Adrenal gland (tissue), 19 donors: ENCODE data around the gene KCNIP2. TPM values are rescaled to one million over a fixed set of nuclear protein-coding genes. Genes with fewer than 3 reads are reported as not detected.

Source experiments
- DNase-seq, 7 donors: peaks; one replicate each; pipeline ENCODE4 v3.0.0-alpha.2; 2019 to 2020
- H3K27ac ChIP-seq, 5 donors: fragments of 200-600 bp; sonication (generic) in 4 of 5; 1 replicate in 3 of 5; 2 replicates in 2 of 5; pipeline versions ENCODE4 v1.5.1 to v1.8.0; 2016 to 2020; ENCODE audit warnings: mild to moderate bottlenecking in 1 of 5
- H3K27me3 ChIP-seq: fragments of 200-600 bp; 2 replicates; pipeline ENCODE4 v1.8.0; 2021
- H3K36me3 ChIP-seq, 2 donors: fragments of 200-600 bp; replicated peaks in 1 of 2; 1 replicate in 1 of 2; 2 replicates in 1 of 2; pipeline versions ENCODE4 v1.5.1 to v1.8.0; 2018 to 2022
- H3K4me1 ChIP-seq, 2 donors: fragments of 200-600 bp; replicated peaks in 1 of 2; 1 replicate in 1 of 2; 2 replicates in 1 of 2; pipeline versions ENCODE4 v1.5.1 to v1.8.0; 2018 to 2021
- H3K4me3 ChIP-seq, 4 donors: fragments of 200-600 bp; sonication (generic) in 3 of 4; one replicate each; pipeline ENCODE4 v1.5.1; 2016 to 2018
- H3K9me3 ChIP-seq, 3 donors: fragments of 200-600 bp; sonication (generic) in 1 of 3; replicated peaks in 1 of 3; 1 replicate in 2 of 3; 2 replicates in 1 of 3; pipeline versions ENCODE4 v1.5.1 to v1.8.0; 2016 to 2021
- POLR2A ChIP-seq, 2 donors: fragments of 450-650 bp; IDR thresholded peaks; one replicate each; pipeline ENCODE4 v1.6.1; 2017; ENCODE audit warnings: antibody characterized with exemption in 2 of 2, mild to moderate bottlenecking in 2 of 2, moderate library complexity in 1 of 2
- WGBS, 4 donors: extraction: QIAGEN DNeasy Blood & Tissue Kit in 2 of 4; methylation state at CpG; one replicate each; pipeline versions ENCODE4 v1.1.5 to v1.1.7; 2013 to 2017; 5-methylcytosine and 5-hydroxymethylcytosine counted together
- intact Hi-C, 2 donors: fragments of 100-400 bp; cut with DNase I; formaldehyde crosslinking; loops; one replicate each; pipeline versions ENCODE4 v1.14.1 to v1.15.0; 2022 to 2023
- long read RNA-seq, 10 donors: library from polyadenylated mRNA in 3 of 10; unstranded in 2 of 10; stranded (forward) in 1 of 10; transcript quantifications; one replicate each; pipeline ENCODE4 v2.0.0 and lab custom pipeline, GENCODE V29; 2021 to 2026
- polyA plus RNA-seq, 3 donors: library from polyadenylated mRNA; stranded (reverse); fragments of 200-250 nt in 2 of 3; fragments of 350-450 nt in 1 of 3; fragmentation: Illumina TruSeq in 1 of 3; extraction: RNeasy Lipid Tissue Mini Kit (QIAGEN cat#74804) in 1 of 3; gene quantifications; one replicate each; pipeline ENCODE4 v1.2.3, GENCODE V29; 2013 to 2014
- total RNA-seq, 9 donors: library from RNA; depleted of rRNA in 4 of 9; stranded (reverse); fragments of >200 nt in 4 of 9; fragments of 120-200 nt in 1 of 9; fragmentation: NEBNext Ultra II Directional in 1 of 9; extraction: Animal tissue kit (Norgen Biotek cat#: 25700) in 1 of 9; gene quantifications; one replicate each; pipeline versions ENCODE4 v1.1.0 to v1.2.4, GENCODE V29; 2013 to 2023
- TF ChIP-seq, protein P1 (sequence below), 6 experiments: fragments of 450-650 bp in 4 of 6; fragments of 200-600 bp in 2 of 6; sonication (generic) in 1 of 6; IDR thresholded peaks; 1 replicate in 5 of 6; 2 replicates in 1 of 6; pipeline versions ENCODE4 v1.5.1 to v1.8.0; 2016 to 2021; ENCODE audit warnings: antibody characterized with exemption in 6 of 6, mild to moderate bottlenecking in 2 of 6, moderate library complexity in 1 of 6
- donor health status: healthy with polysubstance abuse.
- donor health status: Bipolar disorder and iron deficiency.
- donor health status: DM: yes; HTN: yes; CAD: no.
- donor health status: DM: no; HTN: no; CAD: no.
- donor health status: DM: no; HTN: no; CAD: no.
- donor health status: DM: yes; HTN: yes; CAD: no.

The KCNIP2 gene
- total RNA-seq (1 to 10 TPM in 8 of 9 donors, not detected in 1; 2.2 to 8.7 (median 4.2) TPM), polyA plus RNA-seq (10 to 100 TPM in 1 of 3 donors, 1 to 10 TPM in 2; 3.7 to 23.0 (median 8.4) TPM)
- long read RNA-seq, donor 1, result 0 reads
- long read RNA-seq, donor 2, result 0 reads
- long read RNA-seq, donor 3, result 0 reads
- long read RNA-seq, donor 4, result 0 reads
- long read RNA-seq, donor 5, partial matches to known transcripts, result 0 of 3 reads
- long read RNA-seq, donor 5, other reads (novel, unspliced or antisense), result 1 of 3 reads
- long read RNA-seq, donor 6, partial matches to known transcripts, result 0 of 2 reads
- long read RNA-seq, donor 6, other reads (novel, unspliced or antisense), result 0 of 2 reads
- long read RNA-seq, donor 7, result 0 reads
- long read RNA-seq, donor 8, result 0 reads
- long read RNA-seq, donor 9, result 0 reads
- long read RNA-seq, donor 10, result 0 reads

DNA sequence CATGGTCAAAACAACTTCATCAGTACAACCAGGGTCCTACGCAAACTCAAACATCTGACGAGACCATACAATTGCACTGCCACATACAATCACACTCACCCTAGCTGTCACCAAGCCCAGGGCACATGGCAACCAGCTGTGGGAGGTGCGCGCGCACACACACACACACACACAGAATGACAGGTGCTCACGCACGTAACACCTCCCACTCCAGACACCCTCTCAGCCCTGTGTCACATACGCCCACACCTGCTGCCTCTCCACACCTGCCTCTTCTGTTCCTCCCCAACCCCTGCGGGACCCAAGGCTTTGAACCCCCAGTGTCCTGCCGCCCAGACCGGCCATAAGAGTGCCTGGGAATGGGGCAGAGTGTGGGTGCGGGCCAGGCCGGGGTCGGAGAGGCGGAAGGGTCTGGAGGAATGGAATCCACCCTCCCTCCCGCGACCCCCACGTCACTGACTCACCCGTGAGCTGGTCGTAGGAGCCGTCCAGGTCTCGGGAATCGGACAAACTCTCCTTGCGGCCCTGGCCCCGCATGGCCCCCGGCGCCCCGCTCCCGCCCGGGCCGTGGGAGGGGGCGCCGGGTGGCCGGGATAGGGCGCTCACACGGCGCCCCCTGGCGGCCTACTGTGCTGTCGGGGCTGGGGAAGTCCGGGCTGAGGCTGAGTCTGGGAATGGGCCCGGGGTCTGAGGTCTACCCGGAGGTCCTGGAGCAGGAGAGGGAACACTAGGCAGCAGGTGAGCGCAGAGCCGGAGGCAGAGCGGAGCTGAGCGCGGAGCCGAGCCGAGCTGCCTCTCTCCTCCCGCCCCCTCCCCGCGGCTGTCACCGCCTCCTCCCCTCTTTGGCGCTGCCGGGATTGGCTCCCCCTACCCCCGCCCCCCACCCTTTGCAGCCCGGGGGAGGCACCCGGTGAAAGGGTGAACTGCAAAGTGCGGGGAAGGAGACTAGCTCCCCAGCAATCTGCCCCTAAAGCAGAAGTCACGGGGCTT is at the start of gene KCNIP2:
TSS of gene KCNIP2 (minus strand) at position 769 of the 990 bp plus-strand sequence. CDS start at position 537, 232 bp downstream.
- intact Hi-C loops, result loop anchor here (5.0 kb wide), 2 partner anchors 49 to 164 kb away; no protein-coding TSS in a partner anchor
- Histone ChIP-seq H3K27me3 (no peaks in the 10 kb centered on the region), H3K27ac (no peak within 1 kb of the TSS), H3K36me3 (peaks cover 0 to 10% of the 10 kb centered on the region in 2 donors), H3K4me3 (peak within 1 kb of the TSS in 1 of 4 donors; percentile 15), H3K4me1 (peaks cover 14 to 35% of the 10 kb centered on the region in 2 donors), H3K9me3 (no peaks in the 10 kb centered on the region)
- DNase-seq, result peak in 4 of 7 donors; percentile 41 to 73 (median 46)
- TF ChIP-seq, protein P1, sequence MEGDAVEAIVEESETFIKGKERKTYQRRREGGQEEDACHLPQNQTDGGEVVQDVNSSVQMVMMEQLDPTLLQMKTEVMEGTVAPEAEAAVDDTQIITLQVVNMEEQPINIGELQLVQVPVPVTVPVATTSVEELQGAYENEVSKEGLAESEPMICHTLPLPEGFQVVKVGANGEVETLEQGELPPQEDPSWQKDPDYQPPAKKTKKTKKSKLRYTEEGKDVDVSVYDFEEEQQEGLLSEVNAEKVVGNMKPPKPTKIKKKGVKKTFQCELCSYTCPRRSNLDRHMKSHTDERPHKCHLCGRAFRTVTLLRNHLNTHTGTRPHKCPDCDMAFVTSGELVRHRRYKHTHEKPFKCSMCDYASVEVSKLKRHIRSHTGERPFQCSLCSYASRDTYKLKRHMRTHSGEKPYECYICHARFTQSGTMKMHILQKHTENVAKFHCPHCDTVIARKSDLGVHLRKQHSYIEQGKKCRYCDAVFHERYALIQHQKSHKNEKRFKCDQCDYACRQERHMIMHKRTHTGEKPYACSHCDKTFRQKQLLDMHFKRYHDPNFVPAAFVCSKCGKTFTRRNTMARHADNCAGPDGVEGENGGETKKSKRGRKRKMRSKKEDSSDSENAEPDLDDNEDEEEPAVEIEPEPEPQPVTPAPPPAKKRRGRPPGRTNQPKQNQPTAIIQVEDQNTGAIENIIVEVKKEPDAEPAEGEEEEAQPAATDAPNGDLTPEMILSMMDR (IDR thresholded peaks at IDR 0.05), result peak in 5 of 6 experiments; percentile 8 to 49 (median 25)
- TF ChIP-seq POLR2A (IDR thresholded peaks at IDR 0.05), result no peak
- WGBS, 4 donors, result 23 to 61% (median 32%) methylated on average over 20 to 59 of the region's 60 CpGs

DNA sequence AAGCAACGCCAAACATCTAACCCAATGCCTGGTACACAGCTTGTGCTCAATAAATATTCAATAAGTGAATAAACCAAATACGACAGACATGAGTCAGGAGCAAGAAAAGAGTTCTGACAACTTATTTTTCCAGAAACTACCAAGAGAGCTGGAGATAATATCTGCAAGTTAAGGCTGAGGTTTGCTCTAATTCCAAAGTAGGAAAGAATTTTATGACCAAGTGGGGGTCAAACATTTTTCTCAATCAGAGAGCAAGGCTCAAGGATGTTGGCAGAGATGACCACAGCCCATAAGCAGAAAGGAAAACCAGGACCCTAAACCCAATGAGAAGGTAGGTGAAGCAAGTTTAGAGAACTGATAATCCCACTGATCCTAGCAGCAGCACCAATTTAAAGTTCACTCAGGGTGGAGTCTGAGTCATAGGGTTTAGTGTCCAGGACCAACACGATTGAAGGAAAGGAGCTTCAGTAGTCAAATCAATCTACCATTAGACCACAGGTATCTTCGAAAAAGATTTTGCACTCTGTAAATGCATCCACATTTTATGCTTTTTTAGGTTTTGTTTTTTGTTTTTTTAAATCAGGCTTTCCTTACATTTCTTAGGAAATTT is 49.3 kb upstream of the KCNIP2 start:
- TF ChIP-seq POLR2A (IDR thresholded peaks at IDR 0.05), result no peak
- TF ChIP-seq, protein P1 (IDR thresholded peaks at IDR 0.05), result no peak
- peaks cover 0 to 5% of the 10 kb centered on the region in 2 donors for H3K4me1 ChIP-seq
- H3K27ac ChIP-seq, result no peak overlapping the region
- DNase-seq, result no peak
- H3K9me3 ChIP-seq, result no peaks in the 10 kb centered on the region
- WGBS, 4 donors, result 68 to 78% (median 78%) methylated on average over 4 of the region's 4 CpGs
- no peaks in the 10 kb centered on the region for H3K27me3 ChIP-seq
- intact Hi-C loops, result loop anchor here in 1 of 2 donors (5.0 kb wide), 1 partner anchor 51 kb away; the partner anchor contains the start of gene KCNIP2
- H3K36me3 ChIP-seq, result no peaks in the 10 kb centered on the region
- H3K4me3 ChIP-seq, result no peak overlapping the region

DNA sequence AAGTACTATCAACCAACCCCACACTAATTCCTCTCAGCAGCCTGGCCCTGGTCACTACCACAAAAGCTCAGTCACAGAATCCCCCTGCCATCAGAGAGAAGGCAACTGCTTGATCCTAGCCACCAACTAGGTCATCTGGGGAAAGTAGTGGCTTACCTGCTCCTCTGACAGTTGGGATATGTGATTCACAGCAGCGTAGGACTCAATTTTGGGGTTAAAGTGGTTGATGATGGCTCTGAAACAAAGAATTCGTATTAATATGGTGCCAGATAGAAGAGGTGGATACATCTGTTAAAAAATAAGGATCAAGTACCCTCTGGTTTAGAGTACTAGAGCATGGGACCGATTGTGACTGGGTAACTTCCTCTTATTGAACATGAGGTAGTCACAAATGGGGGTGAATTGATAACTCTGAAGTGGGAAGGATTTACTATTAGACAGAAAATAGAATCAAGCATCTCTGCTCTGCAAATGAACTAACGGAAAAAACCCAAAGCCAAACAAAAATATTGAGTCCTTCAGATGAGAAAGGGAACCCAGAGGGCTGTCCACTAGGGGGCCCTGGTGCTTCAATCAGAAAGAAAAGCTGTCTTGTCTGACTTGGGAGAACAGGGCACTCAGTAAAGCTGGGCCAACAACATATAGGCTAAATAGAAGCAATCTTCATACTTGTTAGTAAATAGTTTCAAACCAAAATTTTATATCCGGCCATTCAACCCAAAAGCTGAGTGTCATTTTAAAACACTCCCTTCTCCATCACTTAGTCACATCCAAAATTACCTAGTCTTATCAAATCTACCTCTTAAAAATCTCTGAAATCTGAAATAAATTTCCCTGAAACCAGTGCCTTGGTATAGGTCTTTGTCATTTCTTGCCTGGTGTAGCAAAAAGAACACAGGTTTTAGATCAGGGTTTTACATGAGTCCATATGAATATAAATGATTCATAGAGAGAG is 45.9 kb upstream of the KCNIP2 start:
- DNase-seq, result peak; percentile 69 to 94 (median 89)
- Histone ChIP-seq H3K9me3 (no peaks in the 10 kb centered on the region), H3K36me3 (no peaks in the 10 kb centered on the region), H3K27ac (no peak overlapping the region), H3K27me3 (no peaks in the 10 kb centered on the region), H3K4me1 (no peaks in the 10 kb centered on the region), H3K4me3 (no peak overlapping the region)
- intact Hi-C loops, result loop anchor here (1.0 to 5.0 kb wide), 3 partner anchors 47 to 123 kb away; partner anchors contain the start of gene KCNIP2 (in 1 of the 2)
- TF ChIP-seq, protein P1 (IDR thresholded peaks at IDR 0.05), result peak; percentile 77 to 90 (median 83)
- TF ChIP-seq POLR2A (IDR thresholded peaks at IDR 0.05), result no peak
- WGBS, 4 donors, result 35 to 57% (median 49%) methylated on average over 5 of the region's 5 CpGs
